SU-DHL-6 (cell line): Measurements from ENCODE around the gene AFAP1L1.

Experiments used
- CTCF ChIP-seq: fragments of 200-600 bp; sonication (generic); IDR thresholded peaks from one replicate; pipeline ENCODE4 v1.5.1; 2017; ENCODE audit warnings: antibody characterized with exemption, mild to moderate bottlenecking, low read length, moderate library complexity; ENCODE audit not compliant: insufficient read depth, poor library complexity, severe bottlenecking
- EZH2phosphoT487 ChIP-seq: fragments of 200-600 bp; sonication (generic), shearing (Covaris generic); conservative IDR thresholded peaks from 2 replicates; pipeline ENCODE4 v1.6.1; 2018; ENCODE audit warnings: mild to moderate bottlenecking, antibody characterized with exemption, low read length, moderate library complexity, mixed read lengths

DNA sequence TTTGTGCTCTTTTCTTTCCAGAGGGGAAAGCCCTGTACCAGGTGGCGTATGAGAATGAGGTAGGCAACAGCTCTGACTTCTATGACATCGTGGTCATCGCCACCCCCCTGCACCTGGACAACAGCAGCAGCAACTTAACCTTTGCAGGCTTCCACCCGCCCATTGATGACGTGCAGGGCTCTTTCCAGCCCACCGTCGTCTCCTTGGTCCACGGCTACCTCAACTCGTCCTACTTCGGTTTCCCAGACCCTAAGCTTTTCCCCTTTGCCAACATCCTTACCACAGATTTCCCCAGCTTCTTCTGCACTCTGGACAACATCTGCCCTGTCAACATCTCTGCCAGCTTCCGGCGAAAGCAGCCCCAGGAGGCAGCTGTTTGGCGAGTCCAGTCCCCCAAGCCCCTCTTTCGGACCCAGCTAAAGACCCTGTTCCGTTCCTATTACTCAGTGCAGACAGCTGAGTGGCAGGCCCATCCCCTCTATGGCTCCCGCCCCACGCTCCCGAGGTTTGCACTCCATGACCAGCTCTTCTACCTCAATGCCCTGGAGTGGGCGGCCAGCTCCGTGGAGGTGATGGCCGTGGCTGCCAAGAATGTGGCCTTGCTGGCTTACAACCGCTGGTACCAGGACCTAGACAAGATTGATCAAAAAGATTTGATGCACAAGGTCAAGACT, 96.5 kb downstream of the AFAP1L1 start:
- TF ChIP-seq CTCF: no peak
- no peak for TF ChIP-seq EZH2phosphoT487
